GM19099 (cell line): Measurements from ENCODE around the gene ANKRD24.

Experiments
- POLR2A ChIP-seq: IDR thresholded peaks from 3 replicates; pipeline ENCODE4 v1.6.1; 2011; ENCODE audit warnings: low read depth; ENCODE audit not compliant: insufficient read length; ENCODE audit errors: extremely low read depth

ANKRD24 gene

DNA sequence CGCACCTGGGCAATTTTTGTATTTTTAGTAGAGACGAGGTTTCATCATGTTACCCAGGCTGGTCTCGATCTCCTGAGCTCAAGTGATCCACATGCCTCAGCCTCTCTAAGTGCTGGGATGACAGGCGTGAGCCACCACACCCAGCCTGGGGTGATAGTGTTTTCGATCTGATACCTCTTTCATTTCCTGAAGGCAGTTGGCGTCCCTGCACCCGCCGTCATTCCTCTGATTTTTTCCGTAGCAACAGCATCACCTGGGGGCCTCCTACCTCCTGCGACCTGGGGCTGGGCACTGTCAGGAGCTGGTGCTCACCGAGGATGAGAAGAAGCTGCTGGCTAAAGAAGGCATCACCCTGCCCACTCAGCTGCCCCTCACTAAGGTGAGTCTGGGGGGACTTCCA is 18.2 kb upstream of the ANKRD24 start:
- no peak for TF ChIP-seq POLR2A

GRCh38 chr19:4171676-4172075 is 10.8 kb upstream of the ANKRD24 start:
- TF ChIP-seq POLR2A = no peak

DNA sequence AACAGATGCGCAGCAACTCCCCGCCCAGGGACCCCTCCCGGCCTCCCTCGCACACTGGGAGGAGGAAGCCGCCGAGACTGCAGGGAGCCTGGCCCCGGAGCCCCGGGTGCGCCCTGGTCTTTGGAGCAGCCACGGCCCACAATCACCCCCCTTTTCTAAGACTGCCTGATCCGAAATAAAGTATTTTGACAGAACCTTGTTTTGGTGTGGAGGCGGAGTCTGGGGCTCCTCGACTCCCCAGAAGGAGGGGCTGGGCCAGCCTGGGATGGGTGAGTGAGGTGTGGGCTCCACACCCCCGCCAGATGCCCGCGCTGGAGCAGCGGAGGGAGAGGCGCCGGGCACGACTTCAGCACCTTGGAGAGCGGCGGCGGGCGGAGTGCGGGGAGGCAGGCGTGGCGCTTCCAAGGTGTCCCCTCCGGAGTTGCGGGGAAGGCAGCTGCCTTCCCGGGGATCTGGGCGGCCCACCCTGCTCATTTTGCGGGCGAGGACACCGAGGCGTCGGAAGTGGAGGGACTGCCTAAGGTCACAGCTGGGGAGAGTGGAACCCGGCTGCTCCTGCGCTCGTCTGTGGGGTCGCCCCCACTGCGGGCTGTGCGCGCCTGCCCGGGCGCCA is 9.5 kb upstream of the ANKRD24 start:
- no peak for TF ChIP-seq POLR2A

GRCh38 chr19:4173479-4174212 is 8.8 kb upstream of the ANKRD24 start:
- TF ChIP-seq POLR2A = no peak

- TF ChIP-seq POLR2A = no peak
Measured at GRCh38 chr19:4174213-4174894, 8.1 kb upstream of the ANKRD24 start.

DNA sequence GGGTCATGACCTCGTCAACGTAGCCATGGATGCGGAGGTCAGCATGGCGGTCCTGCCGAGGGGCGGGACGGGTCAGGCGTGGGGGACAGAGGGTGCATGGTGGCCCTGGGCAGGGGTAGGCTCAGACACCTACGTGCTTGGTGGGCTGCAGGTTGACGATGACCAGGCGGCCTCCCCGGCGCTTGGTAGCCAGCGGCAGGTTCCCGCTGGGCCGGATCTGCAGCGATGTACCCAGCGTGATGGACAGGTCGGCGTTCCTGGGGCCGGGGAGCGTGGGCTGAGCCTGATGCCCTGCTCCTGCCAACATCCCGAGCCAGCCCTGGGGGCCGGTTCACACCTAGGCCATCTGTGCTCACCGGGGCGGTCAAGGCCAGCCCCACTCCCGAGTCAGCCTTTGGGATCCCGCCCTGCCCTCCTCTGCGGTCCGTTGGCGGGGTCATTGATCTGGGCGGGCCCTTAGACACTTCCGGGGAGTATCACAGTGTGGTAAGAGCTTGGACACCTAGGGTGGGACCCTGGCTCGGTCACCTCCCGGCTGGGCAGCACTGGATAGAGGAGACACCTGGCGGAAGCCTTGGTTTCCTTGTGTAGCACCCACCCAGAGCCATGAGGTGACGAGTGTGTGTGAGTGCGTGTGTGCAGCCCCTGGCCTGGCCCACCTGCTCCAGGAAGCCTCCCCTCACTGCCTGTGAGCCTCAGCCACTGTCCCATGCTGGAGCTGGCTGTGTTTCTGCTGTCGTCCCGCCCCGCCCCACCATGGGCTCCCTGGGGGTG is 7.4 kb upstream of the ANKRD24 start:
- no peak for TF ChIP-seq POLR2A

DNA sequence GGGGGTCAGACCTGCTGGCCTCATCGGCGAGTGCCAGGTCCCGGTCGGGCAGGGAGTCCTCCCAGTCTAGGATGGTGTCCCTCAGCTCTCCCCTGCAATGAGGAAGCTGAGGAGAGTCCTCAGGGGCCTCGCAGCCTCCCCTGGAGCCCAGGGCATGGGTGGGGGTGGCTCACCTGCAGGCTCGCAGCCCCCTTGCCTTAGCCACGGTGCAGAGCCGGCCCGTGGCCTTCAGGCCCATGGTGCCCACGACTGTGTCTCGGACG is 6.9 kb upstream of the ANKRD24 start:
- TF ChIP-seq POLR2A = no peak

DNA sequence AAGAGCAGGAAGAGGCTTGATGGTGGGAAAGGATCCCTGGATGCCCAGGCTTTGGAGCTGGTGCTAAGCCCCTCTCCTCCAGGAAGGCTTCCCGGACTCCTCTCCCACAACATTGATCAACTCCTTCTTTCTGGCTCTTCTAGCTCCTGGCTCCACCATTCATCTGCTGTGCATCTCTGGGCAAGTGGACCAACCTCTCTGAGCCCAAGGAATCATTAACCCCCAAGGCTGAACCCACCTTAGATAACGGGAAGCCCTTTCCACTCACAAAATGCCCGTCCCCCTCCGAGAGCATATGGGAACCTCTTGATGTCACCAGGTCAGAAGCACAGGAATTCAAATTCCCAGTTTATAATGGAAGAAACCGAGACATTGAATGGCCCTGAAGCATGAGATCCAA is 5.3 kb upstream of the ANKRD24 start:
- TF ChIP-seq POLR2A = no peak

DNA sequence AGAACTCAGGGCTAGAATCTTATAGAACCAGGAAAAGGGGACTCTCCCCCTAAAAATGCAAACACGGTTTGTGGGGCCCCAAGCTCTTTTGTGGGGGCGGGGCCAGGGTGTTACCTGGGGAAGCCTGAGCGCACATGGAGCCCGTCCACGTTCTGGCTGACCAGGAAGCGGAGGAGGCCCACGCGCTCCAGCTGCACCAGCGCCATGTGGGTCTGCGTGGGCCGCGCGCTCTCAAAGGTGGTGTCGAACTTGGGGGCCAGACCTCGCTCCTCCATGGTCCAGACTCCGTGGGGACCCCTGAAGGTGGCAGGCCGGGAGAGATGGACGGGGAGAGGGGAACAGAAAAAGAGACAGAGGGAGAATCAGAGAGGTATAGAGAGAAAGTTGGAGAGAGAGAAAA is 3.5 kb upstream of the ANKRD24 start:
- TF ChIP-seq POLR2A = no peak

- TF ChIP-seq POLR2A = no peak
Measured at GRCh38 chr19:4181053-4181508, 1.4 kb upstream of the ANKRD24 start.

- TF ChIP-seq POLR2A = no peak
Measured at GRCh38 chr19:4183967-4184717, 1.7 kb downstream of the ANKRD24 start.

DNA sequence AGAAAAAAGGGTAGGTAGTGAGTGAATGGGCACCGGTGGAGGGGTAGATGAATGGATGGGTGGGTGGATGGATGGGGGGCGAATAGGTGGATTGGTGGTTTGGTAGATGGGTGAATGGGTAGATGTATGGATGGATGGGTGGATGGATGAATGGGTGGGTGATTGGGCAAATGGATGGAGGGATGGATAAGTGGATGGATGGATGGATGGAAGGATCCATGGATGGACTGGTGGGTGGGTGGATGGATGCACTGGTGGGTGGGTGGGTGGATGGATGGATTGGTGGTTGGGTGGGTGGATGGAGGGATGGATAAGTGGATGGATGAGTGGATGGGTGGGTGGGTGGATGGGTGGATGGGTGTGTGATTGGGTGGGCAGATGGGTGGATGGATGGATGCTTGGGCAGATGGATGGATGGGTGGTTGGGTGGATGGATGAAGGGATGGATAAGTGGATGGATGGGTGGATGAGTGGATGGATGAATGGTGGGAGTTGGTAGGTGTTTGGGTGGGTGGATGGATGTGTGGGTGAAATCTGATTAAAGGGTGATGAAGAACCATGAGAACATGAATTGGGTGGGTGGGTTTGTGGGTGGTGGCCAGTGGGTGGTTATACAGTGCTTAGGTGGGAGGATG is 2.3 kb downstream of the ANKRD24 start:
- no peak for TF ChIP-seq POLR2A

- TF ChIP-seq POLR2A = no peak
Measured at GRCh38 chr19:4185413-4186086, 3.1 kb downstream of the ANKRD24 start.

DNA sequence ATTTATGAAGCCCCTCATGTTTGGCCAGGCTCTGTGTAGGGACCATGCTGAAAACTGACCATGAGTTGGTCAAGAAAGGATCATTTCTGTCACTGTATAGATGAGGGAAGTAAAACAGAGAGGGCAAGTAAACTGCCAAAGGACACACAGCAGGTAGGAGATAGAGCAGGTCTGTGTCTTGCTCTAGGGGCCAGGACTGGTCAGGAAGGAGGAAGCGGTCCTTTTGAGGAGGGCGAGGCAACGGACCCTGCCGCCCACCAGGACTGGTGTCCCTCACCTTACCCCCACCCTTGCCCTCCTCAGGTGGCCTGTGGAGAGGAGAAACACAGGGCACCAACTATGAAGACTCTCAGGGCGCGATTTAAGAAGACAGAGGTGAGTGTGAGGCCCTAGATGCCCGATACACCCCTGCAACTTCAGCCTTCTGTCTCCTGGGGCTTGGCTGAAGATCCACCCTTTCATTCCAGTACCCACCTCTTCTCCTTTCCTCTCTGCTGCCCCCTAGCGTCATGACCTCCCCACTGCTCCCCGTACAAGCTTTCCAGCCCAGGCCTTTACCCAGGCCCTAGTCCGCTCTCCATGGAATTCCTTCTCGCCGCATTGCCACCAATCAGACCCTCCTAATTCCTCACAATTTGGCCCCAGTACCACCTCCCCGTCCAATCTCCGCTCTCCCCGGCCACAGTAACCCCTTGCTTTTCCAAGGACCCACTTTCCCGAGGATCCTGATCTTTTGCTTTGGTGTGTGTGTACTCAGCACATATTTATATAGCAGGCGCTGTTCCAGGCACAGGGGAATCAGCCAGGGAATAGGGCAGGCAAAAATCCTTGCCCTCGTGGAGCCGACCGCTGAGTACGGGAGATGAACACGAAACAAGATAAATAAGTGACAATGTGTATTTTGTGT is 3.9 kb downstream of the ANKRD24 start:
- no peak for TF ChIP-seq POLR2A
